Osteoblast (primary cell): ENCODE data around the gene MYRFL. TPM values are rescaled to one million over a fixed set of nuclear protein-coding genes. Genes with fewer than 3 reads are reported as not detected.

Source experiments
- DNase-seq: peaks from one replicate; pipeline ENCODE4 v3.0.0; 2011; ENCODE audit warnings: low spot score, mixed read lengths; ENCODE audit not compliant: insufficient read length; ENCODE audit errors: missing footprints
- H2AFZ ChIP-seq: 2 replicates; pipeline ENCODE4 v1.6.0; 2011; ENCODE audit warnings: mild to moderate bottlenecking, low read length
- H3K27ac ChIP-seq: 2 replicates; pipeline ENCODE4 v1.5.1; 2011; ENCODE audit warnings: mild to moderate bottlenecking, low read depth, low read length, moderate library complexity
- H3K27me3 ChIP-seq: 2 replicates; pipeline ENCODE4 v1.6.0; 2012; ENCODE audit warnings: mild to moderate bottlenecking, control low read depth, inconsistent platforms, low read length, moderate library complexity; ENCODE audit not compliant: insufficient read depth
- H3K36me3 ChIP-seq: 2 replicates; pipeline ENCODE4 v1.5.1; 2011; ENCODE audit warnings: mild to moderate bottlenecking, low read length, control low read depth, moderate library complexity; ENCODE audit not compliant: insufficient read depth
- H3K4me1 ChIP-seq: 2 replicates; pipeline ENCODE4 v1.5.1; 2011; ENCODE audit warnings: mild to moderate bottlenecking, low read length, control low read depth, moderate library complexity; ENCODE audit not compliant: insufficient read depth
- H3K4me2 ChIP-seq: 2 replicates; pipeline ENCODE4 v1.6.0; 2011; ENCODE audit warnings: mild to moderate bottlenecking, low read length; ENCODE audit not compliant: insufficient read depth
- H3K4me3 ChIP-seq: fragments of 200-600 bp; sonication (generic); 3 replicates; pipeline ENCODE4 v1.5.1; 2012; ENCODE audit warnings: mild to moderate bottlenecking, low read length, inconsistent platforms; ENCODE audit not compliant: insufficient read depth
- H3K79me2 ChIP-seq: 2 replicates; pipeline ENCODE4 v1.6.0; 2012; ENCODE audit warnings: mild to moderate bottlenecking, low read length, control low read depth, inconsistent platforms; ENCODE audit not compliant: insufficient read depth
- H3K9me3 ChIP-seq: 2 replicates; pipeline ENCODE4 v1.5.1; 2011; ENCODE audit warnings: low read depth, low read length, control low read depth
- H4K20me1 ChIP-seq: 2 replicates; pipeline ENCODE4 v1.6.0; 2012; ENCODE audit warnings: mild to moderate bottlenecking, low read length, control low read depth; ENCODE audit not compliant: insufficient read depth
- total RNA-seq: library from RNA; depleted of rRNA; stranded (reverse); fragments of >200 nt; gene quantifications from 2 replicates; pipeline ENCODE4 v1.2.3, GENCODE V29; 2012
- TF ChIP-seq, protein P1 (sequence below): IDR thresholded peaks from 2 replicates; pipeline ENCODE4 v1.5.1; 2011; ENCODE audit warnings: mild to moderate bottlenecking, low read depth, low read length, moderate library complexity; ENCODE audit errors: extremely low read depth

The MYRFL gene
- total RNA-seq, 1 donor: not detected

DNA sequence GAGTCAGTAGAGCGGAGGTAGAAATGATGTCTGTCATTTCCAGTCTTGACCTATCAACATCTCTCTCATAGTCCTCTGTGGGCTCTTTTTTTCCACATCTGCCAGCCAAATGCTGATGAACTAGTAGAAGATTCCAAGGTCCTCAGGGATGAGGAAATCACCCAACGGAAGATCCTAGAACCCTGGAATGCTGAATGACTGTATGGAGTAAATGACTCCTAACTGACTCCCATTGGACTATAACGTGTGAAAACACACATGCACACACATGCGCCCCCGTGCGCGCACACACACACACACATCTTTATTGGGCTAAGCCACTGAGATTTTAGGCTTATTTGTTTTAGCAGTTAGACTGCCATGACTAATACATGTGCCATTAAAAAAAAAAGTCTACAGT is 159.2 kb downstream of the MYRFL start:
- Histone ChIP-seq H3K79me2 (no peaks in the 10 kb centered on the region), H2AFZ (no peak overlapping the region), H4K20me1 (no peaks in the 10 kb centered on the region), H3K4me3 (no peak overlapping the region), H3K4me2 (no peak overlapping the region), H3K27me3 (no peaks in the 10 kb centered on the region), H3K4me1 (peaks cover 24% of the 10 kb centered on the region), H3K27ac (no peak overlapping the region), H3K9me3 (no peaks in the 10 kb centered on the region), H3K36me3 (no peaks in the 10 kb centered on the region)
- TF ChIP-seq, protein P1, sequence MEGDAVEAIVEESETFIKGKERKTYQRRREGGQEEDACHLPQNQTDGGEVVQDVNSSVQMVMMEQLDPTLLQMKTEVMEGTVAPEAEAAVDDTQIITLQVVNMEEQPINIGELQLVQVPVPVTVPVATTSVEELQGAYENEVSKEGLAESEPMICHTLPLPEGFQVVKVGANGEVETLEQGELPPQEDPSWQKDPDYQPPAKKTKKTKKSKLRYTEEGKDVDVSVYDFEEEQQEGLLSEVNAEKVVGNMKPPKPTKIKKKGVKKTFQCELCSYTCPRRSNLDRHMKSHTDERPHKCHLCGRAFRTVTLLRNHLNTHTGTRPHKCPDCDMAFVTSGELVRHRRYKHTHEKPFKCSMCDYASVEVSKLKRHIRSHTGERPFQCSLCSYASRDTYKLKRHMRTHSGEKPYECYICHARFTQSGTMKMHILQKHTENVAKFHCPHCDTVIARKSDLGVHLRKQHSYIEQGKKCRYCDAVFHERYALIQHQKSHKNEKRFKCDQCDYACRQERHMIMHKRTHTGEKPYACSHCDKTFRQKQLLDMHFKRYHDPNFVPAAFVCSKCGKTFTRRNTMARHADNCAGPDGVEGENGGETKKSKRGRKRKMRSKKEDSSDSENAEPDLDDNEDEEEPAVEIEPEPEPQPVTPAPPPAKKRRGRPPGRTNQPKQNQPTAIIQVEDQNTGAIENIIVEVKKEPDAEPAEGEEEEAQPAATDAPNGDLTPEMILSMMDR: no peak
- no peak for DNase-seq

- Histone ChIP-seq H3K79me2 (no peaks in the 10 kb centered on the region), H2AFZ (no peak overlapping the region), H3K9me3 (no peaks in the 10 kb centered on the region), H3K4me1 (peaks cover 26% of the 10 kb centered on the region), H3K36me3 (no peaks in the 10 kb centered on the region), H3K27ac (no peak overlapping the region), H4K20me1 (no peaks in the 10 kb centered on the region), H3K4me2 (no peak overlapping the region), H3K27me3 (no peaks in the 10 kb centered on the region), H3K4me3 (no peak overlapping the region)
- DNase-seq: no peak
- TF ChIP-seq, protein P1: peak; percentile 13
Observed at GRCh38 chr12:69985656-69986055, 160.6 kb downstream of the MYRFL start.

- Histone ChIP-seq H2AFZ (no peak overlapping the region), H3K4me2 (no peak overlapping the region)
Observed at GRCh38 chr12:69986114-69986513, 161.1 kb downstream of the MYRFL start.

DNA sequence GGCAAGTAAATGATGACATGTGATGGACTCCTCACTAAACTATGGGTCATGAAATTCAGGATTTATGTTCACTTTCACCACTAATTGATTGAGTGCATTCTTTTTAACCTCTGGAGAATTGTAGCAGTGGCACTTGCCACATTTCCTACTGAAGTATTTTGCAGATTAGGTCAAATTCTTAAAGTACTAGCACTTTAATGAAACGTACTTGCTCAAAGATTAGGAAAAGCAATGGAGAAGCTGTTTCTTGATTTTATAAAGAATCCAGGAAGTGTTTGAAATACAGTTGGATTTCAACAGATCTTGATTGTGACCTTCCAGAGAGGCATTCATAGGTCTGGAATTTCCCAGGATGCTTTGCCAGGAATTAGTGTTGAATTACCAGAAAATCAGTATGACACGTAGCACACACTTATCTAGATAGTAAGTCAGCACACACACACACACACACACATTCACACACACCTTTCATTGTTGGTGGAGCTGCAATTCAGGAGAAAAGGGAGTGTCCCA is 162.6 kb downstream of the MYRFL start:
- Histone ChIP-seq H3K27me3 (no peaks in the 10 kb centered on the region), H3K79me2 (no peaks in the 10 kb centered on the region), H3K9me3 (no peaks in the 10 kb centered on the region), H2AFZ (peak overlapping the region; percentile 65), H3K4me3 (peak overlapping the region; percentile 41), H3K27ac (peak overlapping the region; percentile 82), H4K20me1 (no peaks in the 10 kb centered on the region), H3K36me3 (no peaks in the 10 kb centered on the region), H3K4me2 (peak overlapping the region; percentile 79), H3K4me1 (peaks cover 26% of the 10 kb centered on the region)
- DNase-seq: peak; percentile 78
- TF ChIP-seq, protein P1: no peak

More at GRCh38 chr12:69986114-69986513, 161.1 kb downstream of the MYRFL start:
- Histone ChIP-seq H3K4me3 (no peak overlapping the region), H3K27ac (no peak overlapping the region), H3K36me3 (no peaks in the 10 kb centered on the region), H3K27me3 (no peaks in the 10 kb centered on the region), H3K4me1 (peaks cover 26% of the 10 kb centered on the region), H4K20me1 (no peaks in the 10 kb centered on the region), H3K9me3 (no peaks in the 10 kb centered on the region), H3K79me2 (no peaks in the 10 kb centered on the region)
- DNase-seq: no peak
- TF ChIP-seq, protein P1: no peak
